Adipose tissue (tissue), 3 donors: ENCODE measurements around the gene ANLN. TPM values are rescaled to one million over a fixed set of nuclear protein-coding genes. Genes with fewer than 3 reads are reported as not detected.

Source experiments
- H3K27ac ChIP-seq: one replicate; pipeline ENCODE4 v1.5.1; 2013; ENCODE audit warnings: low read depth, low read length
- WGBS, 3 donors: extraction: QIAGEN DNeasy Blood & Tissue Kit; methylation state at CpG; one replicate each; pipeline ENCODE4 v1.1.7; 2013; 5-methylcytosine and 5-hydroxymethylcytosine counted together
- polyA plus RNA-seq, 3 donors: library from polyadenylated mRNA; stranded (reverse); fragments of 200-250 nt; gene quantifications; one replicate each; pipeline ENCODE4 v1.2.3, GENCODE V29; 2013
- donor health status: healthy with polysubstance abuse.
- donor health status: Bipolar disorder and iron deficiency.
- donor health status: healthy.

Gene ANLN
- polyA plus RNA-seq, 3 donors = 0.10 to 1.2 (median 0.37) TPM

DNA sequence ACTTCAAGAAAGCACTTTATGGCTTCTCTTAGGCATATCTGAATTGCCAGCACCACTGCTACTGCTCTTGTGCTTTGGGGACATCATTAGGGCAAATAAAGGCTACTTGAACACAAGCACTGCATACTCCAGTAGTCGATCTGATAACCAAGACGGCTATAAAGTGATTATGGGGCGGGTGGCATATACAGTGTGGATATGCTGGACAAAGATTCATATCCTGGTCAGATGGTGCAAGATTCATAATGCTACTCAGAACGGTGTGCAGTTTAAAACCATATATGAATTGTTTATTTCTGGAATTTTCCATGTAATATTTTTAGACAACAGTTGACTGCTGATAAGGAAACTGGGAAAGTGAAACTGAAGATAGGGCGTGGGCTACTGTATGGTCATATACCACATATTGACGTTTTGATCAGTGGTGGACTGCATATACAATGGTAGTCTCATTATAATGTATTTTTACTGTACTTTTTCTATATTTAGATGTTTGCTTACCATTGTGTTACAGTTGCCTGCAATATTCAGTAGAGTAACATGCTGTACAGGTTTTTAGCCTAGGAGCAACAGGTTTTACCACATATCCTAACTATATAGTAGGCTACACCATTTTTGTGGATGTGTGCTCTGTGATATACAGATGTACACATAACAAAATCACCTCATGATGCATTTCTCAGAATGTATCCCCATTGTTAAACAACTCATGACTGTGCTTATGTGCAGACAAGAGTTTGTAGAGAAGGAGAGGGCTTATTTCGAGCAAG is 15.2 kb downstream of the ANLN start:
- 86 to 89% (median 88%) methylated on average over 7 of the region's 7 CpGs for WGBS, 3 donors
- no peak overlapping the region for H3K27ac ChIP-seq

DNA sequence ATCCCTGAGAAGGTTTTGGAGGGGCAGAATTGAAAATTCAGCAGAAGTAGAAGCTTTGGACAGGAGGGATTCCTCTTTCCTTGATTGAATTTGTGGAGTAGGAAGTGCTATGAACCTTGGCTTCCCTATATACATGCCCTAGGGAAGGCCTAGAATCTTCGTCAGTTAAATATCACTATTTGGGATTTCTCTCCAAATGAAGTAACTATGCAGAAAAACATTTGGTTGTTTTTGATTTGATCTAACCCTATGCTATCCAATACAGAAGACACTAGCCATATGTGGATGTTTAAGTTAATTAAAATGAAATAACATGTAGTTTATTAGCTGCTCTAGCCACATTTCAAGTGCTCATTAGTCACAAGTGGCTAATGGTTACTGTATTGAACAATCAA is 15.7 kb downstream of the ANLN start:
- 96 to 100% (median 100%) methylated on average over 1 of the region's 1 CpG for WGBS, 3 donors
- no peak overlapping the region for H3K27ac ChIP-seq

DNA sequence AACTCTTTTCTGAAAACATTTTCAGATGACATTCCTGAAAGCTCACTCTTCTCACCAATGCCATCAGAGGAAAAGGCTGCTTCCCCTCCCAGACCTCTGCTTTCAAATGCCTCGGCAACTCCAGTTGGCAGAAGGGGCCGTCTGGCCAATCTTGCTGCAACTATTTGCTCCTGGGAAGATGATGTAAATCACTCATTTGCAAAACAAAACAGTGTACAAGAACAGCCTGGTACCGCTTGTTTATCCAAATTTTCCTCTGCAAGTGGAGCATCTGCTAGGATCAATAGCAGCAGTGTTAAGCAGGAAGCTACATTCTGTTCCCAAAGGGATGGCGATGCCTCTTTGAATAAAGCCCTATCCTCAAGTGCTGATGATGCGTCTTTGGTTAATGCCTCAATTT is 16.5 kb downstream of the ANLN start:
- no peak overlapping the region for H3K27ac ChIP-seq
- 86 to 93% (median 87%) methylated on average over 5 of the region's 5 CpGs for WGBS, 3 donors

DNA sequence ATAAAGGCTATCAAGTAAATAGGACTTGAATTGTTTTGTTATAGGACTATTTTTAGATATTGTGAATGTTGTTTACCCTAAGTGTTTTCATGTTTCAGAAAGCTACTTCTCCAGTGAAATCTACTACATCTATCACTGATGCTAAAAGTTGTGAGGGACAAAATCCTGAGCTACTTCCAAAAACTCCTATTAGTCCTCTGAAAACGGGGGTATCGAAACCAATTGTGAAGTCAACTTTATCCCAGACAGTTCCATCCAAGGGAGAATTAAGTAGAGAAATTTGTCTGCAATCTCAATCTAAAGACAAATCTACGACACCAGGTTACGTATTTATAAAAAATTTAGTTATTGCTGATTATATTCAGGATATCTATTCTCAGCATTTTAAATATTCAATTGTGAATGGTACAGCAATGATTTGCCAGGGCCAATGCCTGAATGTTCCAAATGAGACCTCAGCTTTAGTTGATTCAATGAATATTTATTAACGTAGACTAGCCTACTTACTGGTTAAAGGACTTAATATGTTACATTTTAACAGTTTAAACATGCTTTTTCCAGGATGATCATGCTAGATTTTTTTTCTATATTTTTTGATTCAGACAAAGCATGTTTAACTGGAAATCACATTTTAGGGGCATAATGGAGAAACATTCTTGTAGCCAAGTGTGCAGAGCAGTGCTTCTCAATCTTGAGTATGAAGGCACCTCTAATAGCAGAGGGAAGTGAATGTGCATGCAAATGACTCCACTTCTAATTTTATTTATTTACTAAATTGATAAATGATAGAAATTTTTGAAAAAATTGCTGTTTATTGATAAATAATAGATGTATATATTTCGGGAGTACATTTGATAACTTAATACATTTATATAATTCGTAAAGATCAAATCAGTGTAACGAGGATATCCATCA is 18.2 kb downstream of the ANLN start:
- WGBS, 3 donors = 92 to 99% (median 96%) methylated on average over 8 of the region's 8 CpGs
- no peak overlapping the region for H3K27ac ChIP-seq

DNA sequence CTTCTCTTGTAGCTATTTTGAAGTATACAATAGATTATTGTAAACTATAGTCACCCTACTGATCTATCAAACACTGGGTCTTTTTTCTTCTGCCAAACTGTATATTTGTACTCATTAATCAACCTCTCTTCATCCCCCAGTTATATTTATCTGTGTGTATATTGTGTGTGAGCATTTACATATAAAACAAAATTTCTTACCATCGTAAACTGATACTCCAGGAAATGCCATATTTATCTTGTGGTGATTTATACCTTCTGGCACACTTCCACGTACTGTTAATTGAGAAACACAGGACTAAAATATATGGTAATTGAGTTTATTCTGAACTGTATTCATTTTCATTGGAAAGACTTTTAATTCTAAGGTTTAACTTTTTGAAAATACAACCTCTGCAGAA is 18.9 kb downstream of the ANLN start:
- 61 to 64% (median 64%) methylated on average over 2 of the region's 2 CpGs for WGBS, 3 donors
- H3K27ac ChIP-seq = no peak overlapping the region

DNA sequence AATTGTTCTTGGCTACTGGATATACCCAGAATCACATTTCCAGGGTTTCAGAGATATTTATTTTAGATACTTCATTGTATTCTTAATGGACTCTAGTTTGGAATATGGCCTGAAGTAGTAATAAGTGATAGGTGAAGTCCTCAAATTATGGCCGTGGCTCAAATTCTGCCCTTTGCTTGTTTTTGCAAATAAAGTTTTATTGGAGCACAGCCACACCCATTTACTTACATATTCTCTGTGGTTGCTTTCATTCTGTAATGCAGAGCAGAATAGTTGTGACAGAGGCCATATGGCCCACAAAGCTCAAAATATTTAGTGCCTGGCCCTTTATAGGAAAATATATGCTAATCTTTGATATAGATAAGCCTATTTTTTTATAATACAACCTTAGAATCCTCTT is 19.5 kb downstream of the ANLN start:
- H3K27ac ChIP-seq = no peak overlapping the region
- WGBS, 3 donors = 84 to 97% (median 88%) methylated on average over 1 of the region's 1 CpG

DNA sequence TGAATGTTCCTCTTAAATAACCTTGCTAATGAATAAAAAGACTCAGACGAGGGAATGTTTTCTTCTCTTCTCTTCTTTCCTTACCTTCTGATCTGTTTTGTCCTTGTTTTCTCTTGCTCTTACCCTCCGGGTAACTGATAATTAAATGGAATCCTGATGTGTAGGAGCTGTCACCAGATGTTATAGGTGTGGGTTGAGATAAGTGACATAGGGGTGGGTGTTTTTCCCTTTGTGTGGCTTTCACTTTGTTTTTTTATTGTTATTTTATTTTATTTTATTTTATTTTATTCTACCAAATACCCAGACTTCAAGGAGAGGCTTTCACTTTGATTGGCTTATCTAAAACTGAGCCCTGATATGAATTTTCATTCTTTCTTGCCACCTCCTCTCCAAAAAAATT is 25.5 kb downstream of the ANLN start:
- WGBS, 3 donors = 94 to 97% (median 94%) methylated on average over 2 of the region's 2 CpGs
- no peak overlapping the region for H3K27ac ChIP-seq

DNA sequence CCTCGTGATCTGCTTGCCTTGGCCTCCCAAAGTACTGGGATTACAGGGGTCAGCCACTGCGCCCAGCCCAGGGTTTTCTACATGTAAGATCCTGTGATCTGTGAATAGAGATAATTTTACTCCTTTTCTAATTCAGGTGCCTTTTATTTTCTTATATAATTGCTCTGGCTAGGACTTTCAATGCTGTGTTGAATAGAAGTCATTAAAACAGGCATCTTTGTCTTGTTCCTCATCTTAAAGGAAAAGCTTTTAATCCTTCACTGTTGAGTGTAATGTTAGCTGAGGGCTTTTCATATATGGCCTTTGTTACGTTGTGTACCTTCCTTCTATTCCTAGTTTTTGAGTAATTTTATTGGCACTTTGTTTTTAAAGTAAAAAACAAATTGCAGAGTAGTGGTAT is 26.6 kb downstream of the ANLN start:
- WGBS, 3 donors = 97 to 98% (median 98%) methylated on average over 3 of the region's 3 CpGs
- H3K27ac ChIP-seq = no peak overlapping the region

DNA sequence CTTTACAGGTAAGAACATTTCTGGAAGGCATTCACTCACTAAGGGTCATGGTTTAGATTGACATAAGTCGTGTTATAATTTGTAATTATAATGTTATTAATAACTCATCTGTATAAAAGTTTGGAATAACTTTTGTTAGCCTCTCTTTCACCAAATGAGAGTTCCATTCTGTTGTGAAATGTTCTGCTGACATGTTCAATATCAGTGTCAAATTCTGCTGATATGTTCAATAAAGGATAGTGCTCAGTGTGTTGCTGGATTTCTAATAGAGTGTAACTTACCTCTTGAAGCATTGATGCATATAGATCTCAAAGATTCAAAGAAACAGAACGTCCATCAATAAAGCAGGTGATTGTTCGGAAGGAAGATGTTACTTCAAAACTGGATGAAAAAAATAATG is 30.6 kb downstream of the ANLN start:
- 92 to 98% (median 97%) methylated on average over 3 of the region's 3 CpGs for WGBS, 3 donors

DNA sequence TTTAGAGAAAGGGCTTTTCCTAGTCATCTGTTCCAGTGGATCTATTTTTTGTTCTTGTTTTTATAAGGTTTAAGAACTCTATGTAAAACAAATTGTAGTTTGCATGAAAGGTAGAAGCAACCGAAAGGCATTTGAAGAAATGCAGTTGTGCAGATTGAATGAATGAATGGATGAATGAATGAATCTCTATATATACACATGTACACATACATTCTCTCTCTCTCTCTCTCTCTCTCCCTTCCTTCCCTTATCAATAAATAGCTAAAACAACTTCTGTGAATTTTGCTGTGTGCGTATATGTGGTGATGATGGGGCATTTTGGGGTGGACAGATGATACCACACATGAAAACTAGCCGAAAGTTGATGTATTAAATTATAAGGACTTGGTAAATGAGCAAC is 32.4 kb downstream of the ANLN start:
- WGBS, 3 donors = 96 to 100% (median 99%) methylated on average over 3 of the region's 3 CpGs

More for the DNA sequence above, 30.6 kb downstream of the ANLN start:
- H3K27ac ChIP-seq = no peak overlapping the region

DNA sequence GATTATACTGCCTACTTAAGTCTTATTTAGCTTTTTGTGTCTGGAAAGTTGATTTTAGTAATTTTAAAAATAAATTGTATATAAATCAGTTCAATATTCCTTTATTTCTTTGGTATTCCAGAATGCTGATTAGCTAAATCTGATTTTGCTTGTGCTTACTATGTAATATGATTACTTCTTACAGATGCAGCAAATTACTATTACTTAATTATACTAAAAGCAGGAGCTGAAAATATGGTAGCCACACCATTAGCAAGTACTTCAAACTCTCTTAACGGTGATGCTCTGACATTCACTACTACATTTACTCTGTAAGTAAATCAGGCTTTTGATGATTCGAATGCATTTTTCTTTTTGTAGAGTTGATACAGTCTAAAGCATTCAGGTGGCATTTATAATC is 34.0 kb downstream of the ANLN start:
- H3K27ac ChIP-seq = no peak overlapping the region
- 98 to 99% (median 98%) methylated on average over 2 of the region's 2 CpGs for WGBS, 3 donors

More for the DNA sequence above, 32.4 kb downstream of the ANLN start:
- no peak overlapping the region for H3K27ac ChIP-seq

DNA sequence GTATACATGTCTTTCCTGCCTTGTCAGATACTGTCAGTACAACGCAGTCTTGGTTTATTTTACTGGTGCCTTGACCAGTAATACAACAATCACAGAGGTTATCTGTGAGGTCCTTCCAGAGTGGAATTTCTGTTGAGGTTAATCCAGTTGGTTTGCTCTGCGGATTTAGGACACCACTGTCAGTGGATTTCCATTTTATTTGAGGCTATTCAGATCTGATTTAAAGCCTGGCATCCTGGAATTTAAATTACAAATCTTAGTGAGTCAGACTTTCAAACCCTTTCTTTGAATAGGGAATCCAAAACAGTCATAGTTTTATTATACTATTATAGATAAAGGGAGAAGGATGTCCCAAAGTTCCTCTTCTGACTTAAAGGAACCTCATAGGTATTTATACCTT is 40.5 kb downstream of the ANLN start:
- H3K27ac ChIP-seq = no peak overlapping the region
- 76 to 92% (median 86%) methylated on average over 2 of the region's 2 CpGs for WGBS, 3 donors

DNA sequence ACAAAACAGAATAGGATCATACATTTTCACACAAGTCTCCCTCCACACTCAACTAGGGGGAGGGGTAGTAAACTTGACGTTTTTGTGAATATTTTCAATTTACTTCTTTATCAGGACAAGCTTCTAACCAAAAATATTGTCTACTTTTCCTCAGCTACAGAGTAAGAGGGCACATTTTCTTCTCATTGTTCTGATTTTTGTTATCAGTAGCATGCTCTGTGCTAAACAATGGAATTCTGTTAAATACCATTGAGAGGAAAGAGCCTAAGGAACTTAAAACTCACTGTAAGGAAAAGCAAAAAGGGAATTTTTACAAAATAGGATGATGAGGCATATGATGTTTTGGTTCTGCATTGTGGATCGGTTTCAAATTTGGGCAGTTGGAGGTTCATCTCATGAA is 41.2 kb downstream of the ANLN start:
- 87 to 92% (median 90%) methylated on average over 2 of the region's 2 CpGs for WGBS, 3 donors

DNA sequence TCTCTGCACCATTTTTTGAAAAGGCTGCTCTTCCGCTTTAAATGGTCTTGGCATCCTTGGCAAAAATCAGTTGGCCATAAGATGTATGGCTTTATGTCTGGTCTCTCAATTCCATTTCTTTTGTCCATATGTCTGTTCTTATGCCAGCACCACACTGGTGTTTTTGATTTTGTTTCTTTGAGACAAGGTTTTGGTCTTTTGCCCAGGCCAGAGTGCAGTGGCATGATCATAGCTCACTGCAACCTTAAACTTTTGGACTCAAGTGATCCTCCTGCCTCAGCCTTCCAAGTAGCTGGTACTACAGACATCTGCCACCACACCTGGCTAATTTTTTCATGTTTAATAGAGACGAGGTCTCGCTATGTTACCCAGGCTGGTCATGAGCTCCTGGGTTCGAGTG is 48.5 kb downstream of the ANLN start:
- 89 to 97% (median 93%) methylated on average over 4 of the region's 4 CpGs for WGBS, 3 donors
- no peak overlapping the region for H3K27ac ChIP-seq

More for the DNA sequence above, 41.2 kb downstream of the ANLN start:
- H3K27ac ChIP-seq = no peak overlapping the region

DNA sequence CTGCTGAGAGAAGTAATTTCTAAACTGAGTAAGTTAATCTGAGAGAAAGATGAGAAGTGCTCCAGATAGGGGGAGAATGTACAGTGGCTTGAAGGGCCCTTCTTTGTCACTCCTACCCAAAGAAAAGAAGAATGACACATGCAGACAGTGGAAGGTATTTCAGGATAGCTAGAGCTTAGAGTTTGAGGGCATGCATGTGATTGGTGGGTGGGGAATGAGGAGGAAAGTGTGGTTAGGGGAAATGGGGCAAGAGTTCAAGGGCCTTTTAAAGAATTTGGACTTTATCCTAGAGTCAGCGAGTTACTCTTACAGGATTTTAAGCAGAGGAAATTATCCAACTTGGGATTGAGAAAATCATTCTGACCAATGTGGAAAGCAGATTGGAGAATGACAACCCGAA is 50.0 kb downstream of the ANLN start:
- WGBS, 3 donors = 63 to 91% (median 68%) methylated on average over 2 of the region's 2 CpGs
- H3K27ac ChIP-seq = no peak overlapping the region

DNA sequence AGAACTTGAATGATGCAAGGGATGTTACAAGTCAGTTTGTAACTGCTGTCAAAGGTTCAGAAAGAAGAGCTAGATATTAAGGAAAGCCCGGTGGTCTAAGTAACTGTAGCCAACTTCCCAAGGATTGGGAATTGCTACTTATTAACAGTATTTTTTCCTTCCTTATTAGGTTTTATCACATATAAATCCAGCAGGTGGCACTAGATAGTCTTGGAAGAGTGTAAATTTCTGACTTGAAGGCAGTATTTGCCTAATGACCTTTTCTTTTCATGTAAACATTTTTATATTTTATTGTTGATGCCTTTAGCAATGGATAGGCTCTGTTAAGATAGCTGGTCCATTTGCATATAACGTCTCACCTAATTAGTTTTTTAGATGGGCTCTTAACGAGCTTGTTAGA is 51.2 kb downstream of the ANLN start:
- 42 to 58% (median 42%) methylated on average over 3 of the region's 3 CpGs for WGBS, 3 donors

DNA sequence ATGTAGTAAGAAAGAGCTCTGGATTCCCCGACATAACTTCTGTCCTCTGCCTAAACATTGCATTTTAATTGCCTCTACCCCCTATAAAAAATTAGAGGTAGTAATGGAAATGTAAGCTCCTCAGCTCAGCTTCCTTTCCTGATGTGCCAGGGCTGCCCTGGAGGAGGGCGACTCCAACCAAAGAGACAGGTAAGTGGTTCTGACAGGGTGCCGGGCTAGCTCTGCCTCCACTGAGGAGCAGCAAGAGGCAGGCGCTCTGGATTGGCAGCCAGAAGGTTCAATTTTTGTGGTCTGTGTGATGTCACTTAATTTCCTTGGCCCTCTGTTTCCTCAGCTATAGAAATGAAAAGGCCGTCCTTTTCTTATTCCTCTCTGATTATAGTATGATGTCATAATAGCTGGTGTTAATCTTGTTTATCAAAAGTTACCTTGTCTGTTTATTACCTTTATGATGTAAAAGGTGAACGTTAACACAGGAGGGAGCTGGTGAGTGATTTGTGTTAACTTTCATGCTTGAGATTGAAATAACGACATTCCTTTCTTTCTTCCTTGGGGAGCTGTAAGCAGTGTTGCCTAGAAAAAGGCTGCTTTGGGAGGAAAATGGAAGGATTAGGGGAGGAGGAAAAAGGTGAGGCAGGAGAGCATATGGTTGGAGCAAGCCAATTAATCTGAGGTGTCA is 51.8 kb downstream of the ANLN start:
- 50 to 77% (median 67%) methylated on average over 7 of the region's 7 CpGs for WGBS, 3 donors
- H3K27ac ChIP-seq = no peak overlapping the region

More for the DNA sequence above, 51.2 kb downstream of the ANLN start:
- H3K27ac ChIP-seq = no peak overlapping the region

DNA sequence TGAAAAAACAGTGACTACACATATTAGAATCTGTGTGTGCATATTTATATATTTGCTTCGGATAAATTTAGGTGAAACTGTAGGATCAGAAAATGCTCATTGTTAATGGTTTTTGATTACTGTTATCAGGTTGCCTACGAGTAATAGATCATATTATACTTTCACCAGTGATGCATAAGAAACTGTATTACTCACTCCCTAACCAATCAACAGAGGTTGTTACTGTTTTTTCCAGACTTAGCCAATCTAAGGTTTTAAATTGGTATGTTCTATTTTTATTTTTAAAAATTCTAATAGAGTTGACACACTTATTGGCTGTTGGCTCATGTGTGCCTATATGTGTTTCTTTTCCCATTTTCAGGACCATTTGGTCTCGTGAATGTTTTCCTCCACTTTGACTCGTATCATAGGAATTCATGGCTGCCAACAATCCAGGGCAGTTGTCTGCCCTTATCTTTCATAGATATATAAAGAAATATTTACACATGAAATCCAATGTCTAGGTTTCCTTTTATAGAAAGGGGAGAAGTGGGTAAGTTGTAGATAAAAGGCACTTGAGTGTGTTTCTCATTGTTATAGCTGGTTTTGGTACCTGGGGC is 59.2 kb downstream of the ANLN start:
- no peak overlapping the region for H3K27ac ChIP-seq
- WGBS, 3 donors = 52 to 96% (median 89%) methylated on average over 4 of the region's 4 CpGs

DNA sequence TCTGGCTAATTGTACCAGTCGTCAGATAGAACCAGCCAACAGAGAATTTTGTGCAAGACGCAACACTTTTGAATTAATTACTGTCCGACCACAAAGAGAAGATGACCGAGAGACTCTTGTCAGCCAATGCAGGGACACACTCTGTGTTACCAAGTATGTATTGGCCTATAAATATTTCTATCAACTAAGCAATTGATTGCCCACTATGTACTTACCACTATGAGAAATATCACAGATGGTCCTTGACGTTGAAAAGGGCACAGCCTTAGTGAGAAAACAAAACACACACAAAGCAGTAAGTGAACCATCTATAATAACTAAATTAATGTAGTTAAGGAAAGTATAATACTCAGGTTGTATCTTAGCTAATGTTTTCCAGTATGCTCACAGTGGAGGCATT is 60.0 kb downstream of the ANLN start:
- no peak overlapping the region for H3K27ac ChIP-seq
- WGBS, 3 donors = 48 to 96% (median 95%) methylated on average over 5 of the region's 5 CpGs
